ENCODE measurements around the gene SETD1B. TPM values are rescaled to one million over a fixed set of nuclear protein-coding genes. Genes with fewer than 3 reads are reported as not detected.

Gene SETD1B
- total and polyA plus RNA-seq, 2 of the 4 experiments (the other 2 are of a cell fraction), result 0.90 to 5.1 TPM

DNA sequence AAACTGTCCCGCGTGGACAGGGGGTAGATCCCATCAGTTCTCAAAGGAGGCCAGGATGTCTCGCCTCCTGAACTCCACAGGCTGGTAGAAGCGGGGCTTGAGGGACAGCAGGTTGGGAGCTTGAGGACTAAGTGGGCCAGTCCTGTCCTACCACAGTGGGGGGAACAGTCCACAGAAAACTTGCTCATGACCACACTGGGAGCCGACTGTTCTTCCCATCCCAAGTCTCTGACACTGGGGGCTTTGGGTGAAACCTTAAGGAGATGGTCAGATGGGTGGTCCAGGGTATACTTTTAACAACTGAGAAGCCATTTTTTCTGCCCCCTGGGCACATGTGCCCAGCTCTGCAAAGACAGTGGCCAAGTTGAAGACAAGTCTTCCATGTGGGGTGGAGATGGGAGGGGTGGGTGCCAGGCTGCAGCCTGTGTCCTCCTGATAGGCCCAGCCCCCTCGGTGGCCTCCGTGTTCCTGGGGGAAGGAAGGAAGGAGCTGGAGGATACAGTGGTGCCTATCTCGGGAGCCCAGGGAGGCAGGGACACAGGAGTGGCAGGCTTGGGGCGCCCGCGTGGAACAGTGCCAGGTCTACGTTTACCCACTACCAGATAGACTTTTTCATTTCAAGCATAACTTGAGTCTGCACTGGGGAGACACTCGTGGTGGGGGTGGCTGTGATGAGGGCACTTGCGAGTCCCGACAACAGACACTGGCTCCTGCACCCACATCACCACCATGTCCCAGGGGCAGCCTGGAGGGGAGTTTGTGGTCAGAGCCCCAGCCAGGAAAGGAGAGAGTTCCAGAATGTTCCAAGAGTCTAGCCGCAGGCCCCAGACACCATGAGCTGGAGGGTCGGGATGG, 25.0 kb upstream of the SETD1B start:
- intact Hi-C loops (cut with micrococcal nuclease), result no loop called here
- CTCF ChIA-PET, result no interaction called here
- peaks cover 14% of the 10 kb centered on the region; the same call in 1 of the 2 replicates for H4K20me1 ChIP-seq (ENCODE audit: insufficient read depth, low read length)
- H3K9me3 ChIP-seq (ENCODE audit: control insufficient read depth, insufficient read depth, low read length), result no peaks in the 10 kb centered on the region
- H3K4me1 ChIP-seq (ENCODE audit: control insufficient read depth, insufficient read depth, low read length), result peaks cover 10% of the 10 kb centered on the region
- no peak overlapping the region for H3K4ac ChIP-seq (ENCODE audit: low read depth, low read length)
- H3K79me1 ChIP-seq (ENCODE audit: low read depth in 1 of 2, low read length in 2 of 2), result peaks cover 0 to 12% of the 10 kb centered on the region in 2 experiments; a peak in 1 of 4 replicates
- no peak overlapping the region for H4K91ac ChIP-seq (ENCODE audit: insufficient read depth, low read depth, low read length)
- no peak overlapping the region for H4K5ac ChIP-seq (ENCODE audit: low read depth, low read length)
- no peak overlapping the region for H3K9ac ChIP-seq (ENCODE audit: low read depth, low read length)
- no peak overlapping the region for H2BK15ac ChIP-seq (ENCODE audit: low read depth, low read length)
- dilution Hi-C loops (cut with HindIII; ENCODE audit: low sequenced_read_pairs, unreplicated experiment), result no loop called here
- H3K27ac ChIP-seq (ENCODE audit: insufficient read depth, low read length), result no peak overlapping the region
- H3K23ac ChIP-seq (ENCODE audit: low read depth, low read length), result no peak overlapping the region
- H3K9me1 ChIP-seq (ENCODE audit: insufficient read depth, low read length), result peaks cover 4% of the 10 kb centered on the region; the same call in 1 of the 2 replicates
- H4K8ac ChIP-seq (ENCODE audit: low read depth in 2 of 2, low read length in 2 of 2), result no peak overlapping the region
- H3K4me3 ChIP-seq (ENCODE audit: insufficient read depth, low read depth, low read length), result no peak overlapping the region
- H3K36me3 ChIP-seq (ENCODE audit: control insufficient read depth, insufficient read depth, low read length), result peaks cover 11% of the 10 kb centered on the region; the same call in 1 of the 2 replicates
- peak overlapping the region; percentile 67 for H2AK9ac ChIP-seq (replicated peaks; ENCODE audit: low read depth, low read length, poor library complexity)
- H3K56ac ChIP-seq (ENCODE audit: extremely low read depth, insufficient read depth, low read length), result no peak overlapping the region
- TF ChIP-seq POLR2A (IDR thresholded peaks at IDR 0.05; ENCODE audit: low read depth, low read length), result no peak
- TF ChIP-seq NFE2L2 (IDR thresholded peaks at IDR 0.05; ENCODE audit: low read depth, low read length), result no peak
- H3K18ac ChIP-seq (ENCODE audit: low read depth, low read length), result no peak overlapping the region
- DNase-seq (no peak), ATAC-seq (ENCODE audit: low read depth) (no peak)
- no peak overlapping the region for H2BK20ac ChIP-seq (ENCODE audit: low read depth, low read length)
- H2AFZ ChIP-seq (replicated peaks; ENCODE audit: low read length, poor library complexity), result no peak overlapping the region
- no peak overlapping the region for H2BK5ac ChIP-seq (ENCODE audit: low read depth, low read length, poor library complexity, severe bottlenecking)
- WGBS, 2 experiments (ENCODE audit: extremely low coverage in 2 of 2, insufficient read length in 1 of 2), result 75% methylated on average over 1 of the region's 17 CpGs; no CpG with 5 or more reads in 1 of the 2 experiments
- POLR2A ChIA-PET (ENCODE audit: unreplicated experiment), result interaction anchor here (0.6 kb wide), 1 partner anchor 24 kb away, joined by 6 read pairs; no protein-coding TSS in a partner anchor
- in situ Hi-C loops (cut with MboI; ENCODE audit: low sequenced_read_pairs), result no loop called here
- no peak overlapping the region for H3K4me2 ChIP-seq (ENCODE audit: low read depth, low read length)
- H2BK120ac ChIP-seq (ENCODE audit: low read depth, low read length), result no peak overlapping the region
- no TSS peak for BruUV-seq (replicated peaks)
- no peaks in the 10 kb centered on the region for H3K27me3 ChIP-seq (ENCODE audit: control insufficient read depth, insufficient read depth, low read length)
- no peak overlapping the region for H2AK5ac ChIP-seq (ENCODE audit: low read depth, low read length)
- no peak overlapping the region for H3K14ac ChIP-seq (replicated peaks; ENCODE audit: low read depth, low read length)

All from IMR-90 (cell line).